GM23338 (cell line): ENCODE data around the gene ZNF516. TPM values are rescaled to one million over a fixed set of nuclear protein-coding genes. Genes with fewer than 3 reads are reported as not detected.

ENCODE experiments used
- ATAC-seq: fragments of 200-7000 bp; cut with Tn5 transposase; 3 replicates; pipeline ENCODE4 v1.9.1; 2020
- DNase-seq: peaks from one replicate; pipeline ENCODE4 v3.0.0-alpha.2; 2015; ENCODE audit warnings: low spot score
- H2AFZ ChIP-seq: fragments of 200-600 bp; sonication (generic); 2 replicates; pipeline ENCODE4 v1.8.0; 2016; ENCODE audit warnings: antibody characterized with exemption, mild to moderate bottlenecking, moderate library complexity
- H3F3A ChIP-seq: fragments of 200-600 bp; sonication (generic); replicated peaks from 2 replicates; pipeline ENCODE4 v1.8.0; 2017; ENCODE audit warnings: antibody characterized with exemption, mixed run types, low read depth
- H3K27ac ChIP-seq: fragments of 200-600 bp; sonication (generic); 2 replicates; pipeline ENCODE4 v1.6.1; 2016; ENCODE audit warnings: low read depth
- H3K27me3 ChIP-seq: fragments of 200-600 bp; sonication (generic); 2 replicates; pipeline ENCODE4 v1.8.0; 2016; ENCODE audit warnings: mild to moderate bottlenecking, mixed run types, moderate library complexity; ENCODE audit not compliant: insufficient read depth
- H3K36me3 ChIP-seq: fragments of 200-600 bp; sonication (generic); 2 replicates; pipeline ENCODE4 v1.8.0; 2016; ENCODE audit warnings: mild to moderate bottlenecking; ENCODE audit not compliant: insufficient read depth
- H3K4me1 ChIP-seq: fragments of 200-600 bp; sonication (generic); 2 replicates; pipeline ENCODE4 v1.8.0; 2016; ENCODE audit warnings: mild to moderate bottlenecking, moderate library complexity; ENCODE audit not compliant: insufficient read depth
- H3K4me2 ChIP-seq: fragments of 200-600 bp; sonication (generic); 2 replicates; pipeline ENCODE4 v1.7.1; 2017; ENCODE audit warnings: mixed run types
- H3K4me3 ChIP-seq: fragments of 200-600 bp; sonication (generic); 2 replicates; pipeline ENCODE4 v1.6.1; 2016; ENCODE audit warnings: mixed run types
- H3K79me2 ChIP-seq: fragments of 200-600 bp; sonication (generic); replicated peaks from 2 replicates; pipeline ENCODE4 v1.8.0; 2017; ENCODE audit warnings: mild to moderate bottlenecking; ENCODE audit not compliant: insufficient read depth
- H3K9me2 ChIP-seq: fragments of 200-600 bp; sonication (generic); 2 replicates; pipeline ENCODE4 v1.8.0; 2017; ENCODE audit not compliant: insufficient read depth
- H4K20me1 ChIP-seq: fragments of 200-600 bp; sonication (generic); replicated peaks from 2 replicates; pipeline ENCODE4 v1.8.0; 2017; ENCODE audit warnings: mild to moderate bottlenecking; ENCODE audit not compliant: insufficient read depth
- H3K27ac Mint-ChIP-seq: 2 replicates; pipeline ENCODE4 v1.8.0; 2020; ENCODE audit warnings: inconsistent platforms, mild to moderate bottlenecking, moderate library complexity, mixed read lengths
- H3K27me3 Mint-ChIP-seq: 3 replicates; pipeline ENCODE4 v1.8.0; 2022; ENCODE audit warnings: low read depth, mild to moderate bottlenecking, moderate library complexity, mixed read lengths, inconsistent platforms; ENCODE audit not compliant: insufficient read depth, poor library complexity
- H3K36me3 Mint-ChIP-seq: 3 replicates; pipeline ENCODE4 v1.8.0; 2021; ENCODE audit warnings: low read depth, mild to moderate bottlenecking, inconsistent platforms, moderate library complexity, mixed read lengths
- H3K4me1 Mint-ChIP-seq: 3 replicates; pipeline ENCODE4 v1.8.0; 2020; ENCODE audit warnings: mild to moderate bottlenecking, inconsistent platforms, mixed read lengths
- H3K4me3 Mint-ChIP-seq: 3 replicates; pipeline ENCODE4 v1.8.0; 2021; ENCODE audit warnings: moderate library complexity, mild to moderate bottlenecking, inconsistent platforms, mixed read lengths
- H3K9me3 Mint-ChIP-seq: 3 replicates; pipeline ENCODE4 v1.8.0; 2020; ENCODE audit warnings: moderate library complexity, mild to moderate bottlenecking, inconsistent platforms, mixed read lengths
- CREB1 ChIP-seq: fragments of 250-450 bp; sonication (Bioruptor Pico); IDR thresholded peaks from 2 replicates; pipeline ENCODE4 v1.5.0; 2020; ENCODE audit warnings: low read depth, mild to moderate bottlenecking, moderate library complexity
- EZH2 ChIP-seq: fragments of 200-600 bp; sonication (generic); IDR thresholded peaks from one replicate; pipeline ENCODE4 v1.8.0; 2017; ENCODE audit warnings: antibody characterized with exemption, mild to moderate bottlenecking, low read depth; ENCODE audit not compliant: unreplicated experiment
- EZH2phosphoT487 ChIP-seq: fragments of 200-600 bp; sonication (generic); IDR thresholded peaks from one replicate; pipeline ENCODE4 v1.8.1; 2018; ENCODE audit warnings: antibody characterized with exemption; ENCODE audit not compliant: unreplicated experiment
- JUNB ChIP-seq: IDR thresholded peaks from one replicate; pipeline ENCODE4 v1.6.1; 2016; ENCODE audit warnings: antibody characterized with exemption; ENCODE audit not compliant: unreplicated experiment
- NANOG ChIP-seq: IDR thresholded peaks from 2 replicates; pipeline ENCODE4 v1.6.1; 2016; ENCODE audit warnings: antibody characterized with exemption, borderline replicate concordance
- REST ChIP-seq: IDR thresholded peaks from one replicate; pipeline ENCODE4 v1.6.1; 2018; ENCODE audit warnings: antibody characterized with exemption; ENCODE audit not compliant: unreplicated experiment
- STAT1 ChIP-seq: IDR thresholded peaks from one replicate; pipeline ENCODE4 v1.6.1; 2016; ENCODE audit warnings: antibody characterized with exemption; ENCODE audit not compliant: unreplicated experiment
- ZNF331 ChIP-seq: fragments of 250-450 bp; sonication (Bioruptor Pico); IDR thresholded peaks from 2 replicates; pipeline ENCODE4 v1.5.0; 2020; ENCODE audit warnings: low read depth, mild to moderate bottlenecking, moderate library complexity
- polyA plus RNA-seq: library from polyadenylated mRNA; unstranded; fragments of >200 nt; fragmentation: Nextera tagmentation; extraction: Ambion mirVana; gene quantifications from 2 replicates; pipeline ENCODE4 v1.2.1, GENCODE V29; 2016
- total RNA-seq: library from RNA; depleted of rRNA; stranded (reverse); fragments of >200 nt; shearing (Covaris generic); gene quantifications from 2 replicates; pipeline ENCODE4 v1.2.3, GENCODE V29; 2014
- TF ChIP-seq, protein P1 (sequence below), 2 experiments: fragments of 200-600 bp in 1 of 2; sonication (generic) in 1 of 2; conservative IDR thresholded peaks; 2 replicates each; pipeline versions ENCODE4 v1.5.1 to v1.6.1; 2016 to 2017; ENCODE audit warnings: antibody characterized with exemption in 2 of 2, low read depth in 2 of 2, mild to moderate bottlenecking in 2 of 2, moderate library complexity in 1 of 2
- TF ChIP-seq, protein P2 (sequence below): IDR thresholded peaks from 2 replicates; pipeline ENCODE4 v1.6.1; 2016; ENCODE audit warnings: antibody characterized with exemption

The ZNF516 gene
- total and polyA plus RNA-seq, 2 experiments from 2014 or later, result 11.9 to 24.2 TPM

GRCh38 chr18:76378526-76379215 is 116.4 kb downstream of the ZNF516 start:
- Histone ChIP-seq H3K4me1 (peaks cover under 1% of the 10 kb centered on the region; the same call in 1 of the 2 replicates), H3K9me2 (no peaks in the 10 kb centered on the region), H3K79me2 (no peaks in the 10 kb centered on the region), H3K4me2 (no peak overlapping the region), H3K27ac (no peak overlapping the region), H3K4me3 (no peak overlapping the region), H3K27me3 (no peaks in the 10 kb centered on the region), H4K20me1 (no peaks in the 10 kb centered on the region), H2AFZ (no peak overlapping the region), H3F3A (no peaks in the 10 kb centered on the region), H3K36me3 (no peaks in the 10 kb centered on the region)
- TF ChIP-seq EZH2phosphoT487 (no peak), JUNB (no peak), EZH2 (no peak), NANOG (no peak), CREB1 (CRISPR knock-in tag) (no peak), STAT1 (no peak)
- TF ChIP-seq, protein P1, sequence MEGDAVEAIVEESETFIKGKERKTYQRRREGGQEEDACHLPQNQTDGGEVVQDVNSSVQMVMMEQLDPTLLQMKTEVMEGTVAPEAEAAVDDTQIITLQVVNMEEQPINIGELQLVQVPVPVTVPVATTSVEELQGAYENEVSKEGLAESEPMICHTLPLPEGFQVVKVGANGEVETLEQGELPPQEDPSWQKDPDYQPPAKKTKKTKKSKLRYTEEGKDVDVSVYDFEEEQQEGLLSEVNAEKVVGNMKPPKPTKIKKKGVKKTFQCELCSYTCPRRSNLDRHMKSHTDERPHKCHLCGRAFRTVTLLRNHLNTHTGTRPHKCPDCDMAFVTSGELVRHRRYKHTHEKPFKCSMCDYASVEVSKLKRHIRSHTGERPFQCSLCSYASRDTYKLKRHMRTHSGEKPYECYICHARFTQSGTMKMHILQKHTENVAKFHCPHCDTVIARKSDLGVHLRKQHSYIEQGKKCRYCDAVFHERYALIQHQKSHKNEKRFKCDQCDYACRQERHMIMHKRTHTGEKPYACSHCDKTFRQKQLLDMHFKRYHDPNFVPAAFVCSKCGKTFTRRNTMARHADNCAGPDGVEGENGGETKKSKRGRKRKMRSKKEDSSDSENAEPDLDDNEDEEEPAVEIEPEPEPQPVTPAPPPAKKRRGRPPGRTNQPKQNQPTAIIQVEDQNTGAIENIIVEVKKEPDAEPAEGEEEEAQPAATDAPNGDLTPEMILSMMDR (conservative IDR thresholded peaks at IDR 0.05; ENCODE audit: low read depth in 2 of 2), result no peak
- TF ChIP-seq, protein P2, sequence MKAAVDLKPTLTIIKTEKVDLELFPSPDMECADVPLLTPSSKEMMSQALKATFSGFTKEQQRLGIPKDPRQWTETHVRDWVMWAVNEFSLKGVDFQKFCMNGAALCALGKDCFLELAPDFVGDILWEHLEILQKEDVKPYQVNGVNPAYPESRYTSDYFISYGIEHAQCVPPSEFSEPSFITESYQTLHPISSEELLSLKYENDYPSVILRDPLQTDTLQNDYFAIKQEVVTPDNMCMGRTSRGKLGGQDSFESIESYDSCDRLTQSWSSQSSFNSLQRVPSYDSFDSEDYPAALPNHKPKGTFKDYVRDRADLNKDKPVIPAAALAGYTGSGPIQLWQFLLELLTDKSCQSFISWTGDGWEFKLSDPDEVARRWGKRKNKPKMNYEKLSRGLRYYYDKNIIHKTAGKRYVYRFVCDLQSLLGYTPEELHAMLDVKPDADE, result no peak
- H3K4me3 Mint-ChIP-seq, result no peak overlapping the region
- H3K9me3 Mint-ChIP-seq, result no peaks in the 10 kb centered on the region
- no peak overlapping the region for H3K27ac Mint-ChIP-seq
- peaks cover 13% of the 10 kb centered on the region for H3K4me1 Mint-ChIP-seq
- DNase-seq, result no peak
- ATAC-seq, result no peak
- peaks cover 12% of the 10 kb centered on the region for H3K27me3 Mint-ChIP-seq
- H3K36me3 Mint-ChIP-seq, result peaks cover 16% of the 10 kb centered on the region

DNA sequence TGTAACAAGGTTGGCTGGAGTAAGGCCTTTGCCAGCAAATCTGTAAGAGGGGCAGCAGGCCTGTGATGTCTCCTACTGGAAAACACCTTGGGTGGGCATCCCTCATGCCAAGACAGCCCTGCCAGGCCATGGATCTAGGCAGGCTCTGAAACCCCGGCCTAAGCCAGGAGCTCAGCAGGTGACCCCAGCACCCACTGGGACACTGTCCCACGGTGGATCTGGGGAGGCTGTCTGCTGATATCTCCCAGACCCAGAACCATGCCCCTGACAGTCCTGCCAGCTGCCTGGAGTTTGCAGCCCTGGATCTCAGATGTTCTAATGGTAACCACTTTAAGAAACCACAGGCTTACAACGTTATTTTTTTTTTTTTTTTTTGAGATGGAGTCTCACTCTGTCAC is 117.7 kb downstream of the ZNF516 start:
- Histone ChIP-seq H3K36me3 (no peaks in the 10 kb centered on the region), H3K4me1 (peaks cover 14% of the 10 kb centered on the region), H3K4me2 (no peak overlapping the region), H4K20me1 (no peaks in the 10 kb centered on the region), H3K4me3 (no peak overlapping the region), H3K79me2 (no peaks in the 10 kb centered on the region; the same call in 1 of the 2 replicates), H3K27me3 (no peaks in the 10 kb centered on the region), H3F3A (no peaks in the 10 kb centered on the region), H3K9me2 (no peaks in the 10 kb centered on the region), H3K27ac (no peak overlapping the region), H2AFZ (no peak overlapping the region)
- H3K27me3 Mint-ChIP-seq, result peaks cover 8% of the 10 kb centered on the region
- no peak overlapping the region for H3K4me3 Mint-ChIP-seq
- peaks cover 16% of the 10 kb centered on the region for H3K36me3 Mint-ChIP-seq
- no peak overlapping the region for H3K27ac Mint-ChIP-seq
- H3K9me3 Mint-ChIP-seq, result no peaks in the 10 kb centered on the region
- peaks cover 25% of the 10 kb centered on the region for H3K4me1 Mint-ChIP-seq
- DNase-seq (no peak), ATAC-seq (no peak)
- TF ChIP-seq REST, result no peak
- no peak for TF ChIP-seq ZNF331 (CRISPR knock-in tag)
